Activated effector memory CD4-positive, alpha-beta T cell treated with Interleukin-2 at 50 U/mL for 16 hours (primary cell): ENCODE data around the gene CYP26C1.
"Not testable (repeated sequence)": the region's sequence is repeated elsewhere in the genome, so short reads cannot be mapped to it uniquely, and the experiment has no call there.

ENCODE experiments used
- DNase-seq: peaks from one replicate; pipeline ENCODE4 v3.0.0-alpha.2; 2020

CYP26C1 gene

GRCh38 chr10:93079663-93080349 lies 19.2 kb downstream of the CYP26C1 start:
- DNase-seq: no peak

GRCh38 chr10:93080350-93081046 lies 19.9 kb downstream of the CYP26C1 start:
- peak; percentile 28 for DNase-seq

- DNase-seq: no peak
These were observed 20.7 kb downstream of the CYP26C1 start for GRCh38 chr10:93081318-93081717.

GRCh38 chr10:93081834-93082233 lies 21.2 kb downstream of the CYP26C1 start:
- DNase-seq: no peak

GRCh38 chr10:93083743-93084539 lies 23.3 kb downstream of the CYP26C1 start:
- DNase-seq: no peak

- DNase-seq: no peak
These were observed 24.8 kb downstream of the CYP26C1 start for GRCh38 chr10:93085272-93085859.

GRCh38 chr10:93086289-93086688 lies 25.7 kb downstream of the CYP26C1 start:
- DNase-seq: no peak

GRCh38 chr10:93087846-93088245 lies 27.2 kb downstream of the CYP26C1 start:
- DNase-seq: no peak

GRCh38 chr10:93088466-93088865 lies 27.9 kb downstream of the CYP26C1 start:
- no peak for DNase-seq

- no peak for DNase-seq
These were observed 30.0 kb downstream of the CYP26C1 start for GRCh38 chr10:93090619-93091018.

- no peak for DNase-seq
These were observed 31.4 kb downstream of the CYP26C1 start for GRCh38 chr10:93091960-93092359.

- DNase-seq: no peak
These were observed 34.6 kb downstream of the CYP26C1 start for GRCh38 chr10:93095225-93095624.

GRCh38 chr10:93096901-93097300 lies 36.3 kb downstream of the CYP26C1 start:
- no peak for DNase-seq

GRCh38 chr10:93097386-93097785 lies 36.8 kb downstream of the CYP26C1 start:
- DNase-seq: no peak

GRCh38 chr10:93098816-93099215 lies 38.2 kb downstream of the CYP26C1 start:
- DNase-seq: no peak

- DNase-seq: no peak
These were observed 39.1 kb downstream of the CYP26C1 start for GRCh38 chr10:93099670-93100069.

- not testable (repeated sequence) for DNase-seq
These were observed 40.5 kb downstream of the CYP26C1 start for GRCh38 chr10:93101148-93101547.

- DNase-seq: no peak
These were observed 43.4 kb downstream of the CYP26C1 start for GRCh38 chr10:93103953-93104352.

GRCh38 chr10:93106631-93107072 lies 46.1 kb downstream of the CYP26C1 start:
- no peak for DNase-seq

GRCh38 chr10:93110472-93111146 lies 50.0 kb downstream of the CYP26C1 start:
- DNase-seq: no peak

- DNase-seq: no peak
These were observed 52.4 kb downstream of the CYP26C1 start for GRCh38 chr10:93113042-93113441.

GRCh38 chr10:93115661-93116383 lies 55.2 kb downstream of the CYP26C1 start:
- peak; percentile 52 for DNase-seq
